GM18505 (cell line): Measurements from ENCODE around the gene AMBP.

Experiments used
- ATAC-seq: cut with Tn5 transposase; IDR thresholded peaks from one replicate; pipeline ENCODE4 v1.9.1; 2021; ENCODE audit not compliant: unreplicated experiment
- POLR2A ChIP-seq: IDR thresholded peaks from 4 replicates; pipeline ENCODE4 v1.6.1; 2011; ENCODE audit warnings: borderline replicate concordance; ENCODE audit not compliant: insufficient read depth, insufficient read length; ENCODE audit errors: extremely low read depth

AMBP gene

GRCh38 chr9:114059047-114059803 lies 18.9 kb downstream of the AMBP start:
- ATAC-seq, result no peak
- TF ChIP-seq POLR2A, result no peak

- no peak for TF ChIP-seq POLR2A
- no peak for ATAC-seq
These were observed 19.4 kb downstream of the AMBP start for GRCh38 chr9:114058688-114059046.

- no peak for TF ChIP-seq POLR2A
- no peak for ATAC-seq
These were observed 20.8 kb downstream of the AMBP start for GRCh38 chr9:114057161-114057885.

- no peak for ATAC-seq
- TF ChIP-seq POLR2A, result no peak
These were observed 21.6 kb downstream of the AMBP start for GRCh38 chr9:114056527-114056926.

- TF ChIP-seq POLR2A, result no peak
- ATAC-seq, result no peak
These were observed 22.2 kb downstream of the AMBP start for GRCh38 chr9:114055894-114056293.

- ATAC-seq, result no peak
- TF ChIP-seq POLR2A, result no peak
These were observed 23.0 kb downstream of the AMBP start for GRCh38 chr9:114055061-114055460.

- no peak for TF ChIP-seq POLR2A
- no peak for ATAC-seq
These were observed 23.9 kb downstream of the AMBP start for GRCh38 chr9:114054191-114054690.

- TF ChIP-seq POLR2A, result no peak
These were observed 24.7 kb downstream of the AMBP start for GRCh38 chr9:114053246-114054005.

GRCh38 chr9:114051706-114052105 lies 26.4 kb downstream of the AMBP start:
- no peak for ATAC-seq
- TF ChIP-seq POLR2A, result no peak

More at GRCh38 chr9:114053246-114054005, 24.7 kb downstream of the AMBP start:
- no peak for ATAC-seq

GRCh38 chr9:114051281-114051680 lies 26.8 kb downstream of the AMBP start:
- ATAC-seq, result no peak
- TF ChIP-seq POLR2A, result no peak

GRCh38 chr9:114050646-114051045 lies 27.5 kb downstream of the AMBP start:
- ATAC-seq, result no peak
- TF ChIP-seq POLR2A, result no peak

GRCh38 chr9:114050226-114050568 lies 27.9 kb downstream of the AMBP start:
- no peak for ATAC-seq
- no peak for TF ChIP-seq POLR2A

- TF ChIP-seq POLR2A, result no peak
These were observed 28.5 kb downstream of the AMBP start for GRCh38 chr9:114049441-114050225.

More at GRCh38 chr9:114049441-114050225, 28.5 kb downstream of the AMBP start:
- no peak for ATAC-seq
